Right lobe of liver (tissue), 4 donors: Measurements from ENCODE around the gene CORO2B.

ENCODE experiments used
- POLR2A ChIP-seq: fragments of 450-650 bp; IDR thresholded peaks from one replicate; pipeline ENCODE4 v1.6.1; 2017; ENCODE audit warnings: antibody characterized with exemption, mild to moderate bottlenecking
- TF ChIP-seq, protein P1 (sequence below), 4 donors: fragments of 200-600 bp in 3 of 4; fragments of 450-650 bp in 1 of 4; IDR thresholded peaks; one replicate each; pipeline versions ENCODE4 v1.5.1 to v1.8.0; 2016 to 2022; ENCODE audit warnings: antibody characterized with exemption in 4 of 4, mild to moderate bottlenecking in 2 of 4
- donor health status: DM: no; HTN: no; CAD: no.
- donor health status: DM: no; HTN: no; CAD: no.
- donor health status: DM: no; HTN: yes; CAD: no.

GRCh38 chr15:68719051-68719450, 140.3 kb downstream of the CORO2B start:
- TF ChIP-seq, protein P1, sequence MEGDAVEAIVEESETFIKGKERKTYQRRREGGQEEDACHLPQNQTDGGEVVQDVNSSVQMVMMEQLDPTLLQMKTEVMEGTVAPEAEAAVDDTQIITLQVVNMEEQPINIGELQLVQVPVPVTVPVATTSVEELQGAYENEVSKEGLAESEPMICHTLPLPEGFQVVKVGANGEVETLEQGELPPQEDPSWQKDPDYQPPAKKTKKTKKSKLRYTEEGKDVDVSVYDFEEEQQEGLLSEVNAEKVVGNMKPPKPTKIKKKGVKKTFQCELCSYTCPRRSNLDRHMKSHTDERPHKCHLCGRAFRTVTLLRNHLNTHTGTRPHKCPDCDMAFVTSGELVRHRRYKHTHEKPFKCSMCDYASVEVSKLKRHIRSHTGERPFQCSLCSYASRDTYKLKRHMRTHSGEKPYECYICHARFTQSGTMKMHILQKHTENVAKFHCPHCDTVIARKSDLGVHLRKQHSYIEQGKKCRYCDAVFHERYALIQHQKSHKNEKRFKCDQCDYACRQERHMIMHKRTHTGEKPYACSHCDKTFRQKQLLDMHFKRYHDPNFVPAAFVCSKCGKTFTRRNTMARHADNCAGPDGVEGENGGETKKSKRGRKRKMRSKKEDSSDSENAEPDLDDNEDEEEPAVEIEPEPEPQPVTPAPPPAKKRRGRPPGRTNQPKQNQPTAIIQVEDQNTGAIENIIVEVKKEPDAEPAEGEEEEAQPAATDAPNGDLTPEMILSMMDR (IDR thresholded peaks at IDR 0.05): no peak
- TF ChIP-seq POLR2A: no peak
